ENCODE data around the gene CDC27. TPM values are rescaled to one million over a fixed set of nuclear protein-coding genes. Genes with fewer than 3 reads are reported as not detected.

Gene CDC27
- total RNA-seq, 1 experiment from 2014 or later = 191 TPM

- DNase-seq (ENCODE audit: low read depth, low spot score) (no peak), ATAC-seq (no peak)
- Histone ChIP-seq H3K4me1 (ENCODE audit: control insufficient read depth in 1 of 2, insufficient read depth in 2 of 2, low read length in 2 of 2) (no peaks in the 10 kb centered on the region), H3K9ac (ENCODE audit: low read length) (no peak overlapping the region), H3K79me2 (ENCODE audit: insufficient read depth, low read length) (peaks cover 45% of the 10 kb centered on the region), H3K27ac (ENCODE audit: low read depth, low read length) (no peak overlapping the region), H3K4me2 (ENCODE audit: low read length) (no peak overlapping the region), H3K27me3 (ENCODE audit: insufficient read depth, low read length) (no peaks in the 10 kb centered on the region), H4K20me1 (ENCODE audit: insufficient read depth) (0 out of 2 replicates have a peak, but pooled peaks cover 4% of the 10 kb centered on the region), H3K9me2 (ENCODE audit: insufficient read depth) (no peaks in the 10 kb centered on the region), H3K36me3 (ENCODE audit: control insufficient read depth in 1 of 2, insufficient read depth in 2 of 2, low read length in 2 of 2) (peaks cover 25 to 47% of the 10 kb centered on the region in 2 experiments; a peak in 3 of 4 replicates), H3K4me3 (replicated peaks in 1 of 2; ENCODE audit: low read depth in 1 of 2, low read length in 2 of 2) (no peak overlapping the region), H3K9me3 (ENCODE audit: control insufficient read depth in 1 of 2, insufficient read depth in 1 of 2, low read depth in 1 of 2, low read length in 2 of 2) (no peaks in the 10 kb centered on the region), H2AFZ (ENCODE audit: low read depth, low read length, poor library complexity, severe bottlenecking) (no peak overlapping the region)
- intact Hi-C loops (cut with micrococcal nuclease) = loop anchor here (10.0 kb wide), 1 partner anchor 153 kb away; no protein-coding TSS in a partner anchor
- ChIA-PET CTCF (no interaction called here), POLR2A (no interaction called here), RAD21 (ENCODE audit: low non-redundant PET in 1 of 2, low total read pairs in 2 of 2, uncharacterized antibody in 2 of 2, unreplicated experiment in 2 of 2) (no interaction called here)
- no TSS peak for BruUV-seq (replicated peaks)
- no peak for TF ChIP-seq SIN3A (IDR thresholded peaks at IDR 0.05; ENCODE audit: low read depth)
- TF ChIP-seq ATF3 (IDR thresholded peaks at IDR 0.05) = no peak
- no peak for TF ChIP-seq CBX3 (IDR thresholded peaks at IDR 0.05; ENCODE audit: low read depth)
- TF ChIP-seq SRF (IDR thresholded peaks at IDR 0.05; ENCODE audit: low read depth) = no peak
- TF ChIP-seq ELF1 (IDR thresholded peaks at IDR 0.05; ENCODE audit: borderline replicate concordance, low read depth) = no peak
- no peak for TF ChIP-seq POLR2AphosphoS5 (IDR thresholded peaks at IDR 0.05; ENCODE audit: low read depth, low read length)
- no peak for TF ChIP-seq REST (IDR thresholded peaks at IDR 0.05; ENCODE audit: low read depth)
- no peak for TF ChIP-seq EZH2 (IDR thresholded peaks at IDR 0.05)
- no peak for TF ChIP-seq ZNF274 (IDR thresholded peaks at IDR 0.05; ENCODE audit: low read depth, low read length)
- no peak for TF ChIP-seq YY1 (IDR thresholded peaks at IDR 0.05; ENCODE audit: extremely low read depth, insufficient replicate concordance, low read depth, low read length)
- TF ChIP-seq CTCF (IDR thresholded peaks at IDR 0.05 in 2 of 3, conservative IDR thresholded peaks at IDR 0.05 in 1 of 3; ENCODE audit: borderline replicate concordance in 1 of 3, insufficient read depth in 1 of 3, low read depth in 2 of 3, low read length in 2 of 3) = no peak
- TF ChIP-seq ZFX (IDR thresholded peaks at IDR 0.05) = no peak
- no peak for TF ChIP-seq ZBTB33 (IDR thresholded peaks at IDR 0.05; ENCODE audit: extremely low read depth, insufficient replicate concordance, low read length)
- TF ChIP-seq EGR1 (IDR thresholded peaks at IDR 0.05; ENCODE audit: low read depth) = no peak
- TF ChIP-seq CEBPB (IDR thresholded peaks at IDR 0.05; ENCODE audit: low read depth) = no peak
- no peak for TF ChIP-seq RAD21 (IDR thresholded peaks at IDR 0.05; ENCODE audit: low read depth)
- no peak for TF ChIP-seq MAX (IDR thresholded peaks at IDR 0.05)
Measured at GRCh38 chr17:47162013-47162622, 27.0 kb downstream of the CDC27 start.

Data from HCT116 (cell line).